ENCODE data around the gene SELENOF. TPM values are rescaled to one million over a fixed set of nuclear protein-coding genes. Genes with fewer than 3 reads are reported as not detected.
A peak's percentile ranks its signal among the peaks of the same experiment; 100 is the strongest.

Gene SELENOF
- total and polyA plus RNA-seq, 10 of the 15 experiments (the other 5 are each of a cell fraction or from before 2014, with no cell fraction given) = 98.7 to 254 (median 172) TPM

- Histone ChIP-seq H3K27ac (ENCODE audit: control insufficient read depth, insufficient read depth) (no peak overlapping the region), H2AFZ (ENCODE audit: control insufficient read depth, low read depth, low read length) (no peak overlapping the region), H3K9ac (ENCODE audit: control insufficient read depth, insufficient read depth, low read length) (no peak overlapping the region), H3K4me2 (ENCODE audit: control insufficient read depth, insufficient read depth) (no peak overlapping the region), H3K36me3 (ENCODE audit: control insufficient read depth in 2 of 2, insufficient read depth in 2 of 2, low read length in 1 of 2) (no peaks in the 10 kb centered on the region), H3K4me3 (no peak overlapping the region), H3K9me3 (replicated peaks; ENCODE audit: control insufficient read depth, insufficient read depth, low read length) (no peaks in the 10 kb centered on the region; the same call in 2 of the 3 replicates), H4K20me1 (ENCODE audit: control insufficient read depth, insufficient read depth) (no peaks in the 10 kb centered on the region), H3K4me1 (ENCODE audit: control insufficient read depth, insufficient read depth, low read length) (no peaks in the 10 kb centered on the region), H3K27me3 (replicated peaks in 1 of 2; ENCODE audit: control insufficient read depth in 2 of 2, insufficient read depth in 2 of 2, low read length in 1 of 2) (no peaks in the 10 kb centered on the region), H3K79me2 (ENCODE audit: control insufficient read depth, insufficient read depth, low read length) (peaks cover 43% of the 10 kb centered on the region)
- CTCF ChIA-PET = interaction anchor here (0.8 to 1.5 kb wide), 5 partner anchors 11 to 442 kb away, joined by 3 read pairs; no protein-coding TSS in a partner anchor
- ATAC-seq = no peak
- intact Hi-C loops (cut with micrococcal nuclease; ENCODE audit: unreplicated experiment) = no loop called here
- no peak for DNase-seq (ENCODE audit: low read depth, low spot score)
- FAIRE-seq = no peak
- POLR2A ChIA-PET = interaction anchor here (1.6 kb wide), 1 partner anchor 27 kb away, joined by 6 read pairs; the partner anchor contains the start of gene HS2ST1
- BruUV-seq (replicated peaks) = TSS peak; percentile 4
- WGBS (ENCODE audit: insufficient coverage, insufficient replicate concordance, low lambda C conversion rate, missing lambda C conversion rate) = 95% methylated on average over 1 of the region's 1 CpG
- SMC1A ChIA-PET (ENCODE audit: uncharacterized antibody, unreplicated experiment) = interaction anchor here (1.1 to 1.9 kb wide), 6 partner anchors 8 to 29 kb away, joined by 3 to 8 read pairs (median 4); no protein-coding TSS in a partner anchor
- RAD21 ChIA-PET (ENCODE audit: unreplicated experiment) = interaction anchor here (0.9 to 1.5 kb wide), 4 partner anchors 26 to 92 kb away, joined by 3 read pairs; partner anchors contain the start of genes HS2ST1 and SELENOF
- in situ Hi-C loops (cut with MboI) = no loop called here
- TF ChIP-seq, protein P1, sequence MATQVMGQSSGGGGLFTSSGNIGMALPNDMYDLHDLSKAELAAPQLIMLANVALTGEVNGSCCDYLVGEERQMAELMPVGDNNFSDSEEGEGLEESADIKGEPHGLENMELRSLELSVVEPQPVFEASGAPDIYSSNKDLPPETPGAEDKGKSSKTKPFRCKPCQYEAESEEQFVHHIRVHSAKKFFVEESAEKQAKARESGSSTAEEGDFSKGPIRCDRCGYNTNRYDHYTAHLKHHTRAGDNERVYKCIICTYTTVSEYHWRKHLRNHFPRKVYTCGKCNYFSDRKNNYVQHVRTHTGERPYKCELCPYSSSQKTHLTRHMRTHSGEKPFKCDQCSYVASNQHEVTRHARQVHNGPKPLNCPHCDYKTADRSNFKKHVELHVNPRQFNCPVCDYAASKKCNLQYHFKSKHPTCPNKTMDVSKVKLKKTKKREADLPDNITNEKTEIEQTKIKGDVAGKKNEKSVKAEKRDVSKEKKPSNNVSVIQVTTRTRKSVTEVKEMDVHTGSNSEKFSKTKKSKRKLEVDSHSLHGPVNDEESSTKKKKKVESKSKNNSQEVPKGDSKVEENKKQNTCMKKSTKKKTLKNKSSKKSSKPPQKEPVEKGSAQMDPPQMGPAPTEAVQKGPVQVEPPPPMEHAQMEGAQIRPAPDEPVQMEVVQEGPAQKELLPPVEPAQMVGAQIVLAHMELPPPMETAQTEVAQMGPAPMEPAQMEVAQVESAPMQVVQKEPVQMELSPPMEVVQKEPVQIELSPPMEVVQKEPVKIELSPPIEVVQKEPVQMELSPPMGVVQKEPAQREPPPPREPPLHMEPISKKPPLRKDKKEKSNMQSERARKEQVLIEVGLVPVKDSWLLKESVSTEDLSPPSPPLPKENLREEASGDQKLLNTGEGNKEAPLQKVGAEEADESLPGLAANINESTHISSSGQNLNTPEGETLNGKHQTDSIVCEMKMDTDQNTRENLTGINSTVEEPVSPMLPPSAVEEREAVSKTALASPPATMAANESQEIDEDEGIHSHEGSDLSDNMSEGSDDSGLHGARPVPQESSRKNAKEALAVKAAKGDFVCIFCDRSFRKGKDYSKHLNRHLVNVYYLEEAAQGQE (IDR thresholded peaks at IDR 0.05; ENCODE audit: low read depth, low read length) = no peak
- TF ChIP-seq HCFC1 (IDR thresholded peaks at IDR 0.05; ENCODE audit: low read length) (no peak), NBN (IDR thresholded peaks at IDR 0.05) (no peak), JUND (IDR thresholded peaks at IDR 0.05; ENCODE audit: low read depth, low read length) (no peak), MYB (IDR thresholded peaks at IDR 0.05; ENCODE audit: borderline replicate concordance, low read depth, low read length) (no peak), IRF4 (IDR thresholded peaks at IDR 0.05; ENCODE audit: low read depth, low read length) (no peak), SUZ12 (IDR thresholded peaks at IDR 0.05; ENCODE audit: unreplicated experiment) (no peak), FOXM1 (IDR thresholded peaks at IDR 0.05; ENCODE audit: low read depth, low read length) (no peak), TBL1XR1 (IDR thresholded peaks at IDR 0.05; ENCODE audit: low read depth, low read length) (no peak), KLF5 (IDR thresholded peaks at IDR 0.05; ENCODE audit: partially characterized antibody) (no peak), ZNF274 (IDR thresholded peaks at IDR 0.05; ENCODE audit: insufficient read depth, insufficient read length) (no peak), IKZF1 (conservative IDR thresholded peaks at IDR 0.05) (no peak)
- TF ChIP-seq, protein P2, sequence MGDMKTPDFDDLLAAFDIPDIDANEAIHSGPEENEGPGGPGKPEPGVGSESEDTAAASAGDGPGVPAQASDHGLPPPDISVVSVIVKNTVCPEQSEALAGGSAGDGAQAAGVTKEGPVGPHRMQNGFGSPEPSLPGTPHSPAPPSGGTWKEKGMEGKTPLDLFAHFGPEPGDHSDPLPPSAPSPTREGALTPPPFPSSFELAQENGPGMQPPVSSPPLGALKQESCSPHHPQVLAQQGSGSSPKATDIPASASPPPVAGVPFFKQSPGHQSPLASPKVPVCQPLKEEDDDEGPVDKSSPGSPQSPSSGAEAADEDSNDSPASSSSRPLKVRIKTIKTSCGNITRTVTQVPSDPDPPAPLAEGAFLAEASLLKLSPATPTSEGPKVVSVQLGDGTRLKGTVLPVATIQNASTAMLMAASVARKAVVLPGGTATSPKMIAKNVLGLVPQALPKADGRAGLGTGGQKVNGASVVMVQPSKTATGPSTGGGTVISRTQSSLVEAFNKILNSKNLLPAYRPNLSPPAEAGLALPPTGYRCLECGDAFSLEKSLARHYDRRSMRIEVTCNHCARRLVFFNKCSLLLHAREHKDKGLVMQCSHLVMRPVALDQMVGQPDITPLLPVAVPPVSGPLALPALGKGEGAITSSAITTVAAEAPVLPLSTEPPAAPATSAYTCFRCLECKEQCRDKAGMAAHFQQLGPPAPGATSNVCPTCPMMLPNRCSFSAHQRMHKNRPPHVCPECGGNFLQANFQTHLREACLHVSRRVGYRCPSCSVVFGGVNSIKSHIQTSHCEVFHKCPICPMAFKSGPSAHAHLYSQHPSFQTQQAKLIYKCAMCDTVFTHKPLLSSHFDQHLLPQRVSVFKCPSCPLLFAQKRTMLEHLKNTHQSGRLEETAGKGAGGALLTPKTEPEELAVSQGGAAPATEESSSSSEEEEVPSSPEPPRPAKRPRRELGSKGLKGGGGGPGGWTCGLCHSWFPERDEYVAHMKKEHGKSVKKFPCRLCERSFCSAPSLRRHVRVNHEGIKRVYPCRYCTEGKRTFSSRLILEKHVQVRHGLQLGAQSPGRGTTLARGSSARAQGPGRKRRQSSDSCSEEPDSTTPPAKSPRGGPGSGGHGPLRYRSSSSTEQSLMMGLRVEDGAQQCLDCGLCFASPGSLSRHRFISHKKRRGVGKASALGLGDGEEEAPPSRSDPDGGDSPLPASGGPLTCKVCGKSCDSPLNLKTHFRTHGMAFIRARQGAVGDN (IDR thresholded peaks at IDR 0.05) = no peak
- TF ChIP-seq, protein P3, sequence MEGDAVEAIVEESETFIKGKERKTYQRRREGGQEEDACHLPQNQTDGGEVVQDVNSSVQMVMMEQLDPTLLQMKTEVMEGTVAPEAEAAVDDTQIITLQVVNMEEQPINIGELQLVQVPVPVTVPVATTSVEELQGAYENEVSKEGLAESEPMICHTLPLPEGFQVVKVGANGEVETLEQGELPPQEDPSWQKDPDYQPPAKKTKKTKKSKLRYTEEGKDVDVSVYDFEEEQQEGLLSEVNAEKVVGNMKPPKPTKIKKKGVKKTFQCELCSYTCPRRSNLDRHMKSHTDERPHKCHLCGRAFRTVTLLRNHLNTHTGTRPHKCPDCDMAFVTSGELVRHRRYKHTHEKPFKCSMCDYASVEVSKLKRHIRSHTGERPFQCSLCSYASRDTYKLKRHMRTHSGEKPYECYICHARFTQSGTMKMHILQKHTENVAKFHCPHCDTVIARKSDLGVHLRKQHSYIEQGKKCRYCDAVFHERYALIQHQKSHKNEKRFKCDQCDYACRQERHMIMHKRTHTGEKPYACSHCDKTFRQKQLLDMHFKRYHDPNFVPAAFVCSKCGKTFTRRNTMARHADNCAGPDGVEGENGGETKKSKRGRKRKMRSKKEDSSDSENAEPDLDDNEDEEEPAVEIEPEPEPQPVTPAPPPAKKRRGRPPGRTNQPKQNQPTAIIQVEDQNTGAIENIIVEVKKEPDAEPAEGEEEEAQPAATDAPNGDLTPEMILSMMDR (IDR thresholded peaks at IDR 0.05 in 2 of 3, conservative IDR thresholded peaks at IDR 0.05 in 1 of 3; ENCODE audit: control insufficient read depth in 2 of 3, extremely low read depth in 1 of 3, insufficient read depth in 1 of 3, low read depth in 3 of 3, low read length in 3 of 3) = no peak
Observed at GRCh38 chr1:86942042-86942441, 28.1 kb upstream of the SELENOF start.
